GM10248 (cell line): ENCODE results near the gene HSF5.

ENCODE experiments used
- CTCF ChIA-PET: fragments of 300-600 bp; sonication (Branson Sonifier 250); formaldehyde crosslinking; extraction: SDS; loops from one replicate; lab custom pipeline; 2021; ENCODE audit warnings: antibody characterized with exemption; lab: Yijun Ruan, JAX
- POLR2A ChIA-PET: fragments of 350-650 bp; sonication (Branson Sonifier 250); formaldehyde crosslinking; extraction: SDS; loops from one replicate; lab custom pipeline; 2020; ENCODE audit warnings: antibody characterized with exemption; lab: Yijun Ruan, JAX
- DNase-seq: peaks from one replicate; pipeline ENCODE4 v3.0.0; 2012; ENCODE audit errors: extremely low spot score
- CTCF ChIP-seq: IDR thresholded peaks from 2 replicates; pipeline ENCODE4 v1.5.1; 2012; ENCODE audit warnings: mild to moderate bottlenecking, low read depth; ENCODE audit errors: extremely low read depth, missing control alignments, control extremely low read depth

The HSF5 gene

GRCh38 chr17:58427807-58428206 is 60.4 kb downstream of the HSF5 start:
- ChIA-PET POLR2A (no interaction called here), CTCF (interaction anchor here (0.9 to 3.9 kb wide), 6 partner anchors 11 to 177 kb away, joined by 3 to 31 read pairs (median 7); partner anchors contain the start of gene RNF43)
- TF ChIP-seq CTCF: no peak
- DNase-seq: no peak

- POLR2A ChIA-PET: no interaction called here
- no peak for DNase-seq
- TF ChIP-seq CTCF: no peak
- CTCF ChIA-PET: interaction anchor here (1.7 to 2.8 kb wide), 2 partner anchors 12 to 32 kb away, joined by 3 to 7 read pairs; no protein-coding TSS in a partner anchor
These were observed 66.5 kb downstream of the HSF5 start for GRCh38 chr17:58421711-58422110.

- ChIA-PET CTCF (interaction anchor here (0.7 to 2.8 kb wide), 9 partner anchors 12 to 117 kb away, joined by 3 to 13 read pairs (median 3); no protein-coding TSS in a partner anchor), POLR2A (no interaction called here)
- no peak for TF ChIP-seq CTCF
- no peak for DNase-seq
These were observed 67.4 kb downstream of the HSF5 start for GRCh38 chr17:58420827-58421226.

GRCh38 chr17:58417300-58418092 is 70.7 kb downstream of the HSF5 start, which contains the start of gene RNF43:
RNF43 (minus strand) TSS chr17:58417534; CDS start chr17:58415577, 1,957 bp downstream.
- peak; percentile 92 for DNase-seq
- peak; percentile 79 for TF ChIP-seq CTCF
- ChIA-PET CTCF (interaction anchor here (0.6 to 6.1 kb wide), 40 partner anchors 9 to 227 kb away, joined by 3 to 93 read pairs (median 6); partner anchors contain the start of gene SUPT4H1), POLR2A (interaction anchor here (0.8 to 1.6 kb wide), 7 partner anchors 48 to 214 kb away, joined by 4 to 10 read pairs (median 6); partner anchors contain the start of gene SUPT4H1)

GRCh38 chr17:58416937-58417299 is 71.3 kb downstream of the HSF5 start:
- CTCF ChIA-PET: interaction anchor here (0.8 to 6.1 kb wide), 34 partner anchors 8 to 216 kb away, joined by 3 to 93 read pairs (median 7); partner anchors contain the start of gene SUPT4H1
- POLR2A ChIA-PET: interaction anchor here (1.0 to 1.6 kb wide), 5 partner anchors 65 to 214 kb away, joined by 4 to 10 read pairs (median 6); partner anchors contain the start of gene SUPT4H1
- TF ChIP-seq CTCF: no peak
- DNase-seq: no peak

GRCh38 chr17:58416396-58416795 is 71.8 kb downstream of the HSF5 start:
- ChIA-PET POLR2A (interaction anchor here (1.6 kb wide), 1 partner anchor 79 kb away, joined by 8 read pairs; no protein-coding TSS in a partner anchor), CTCF (interaction anchor here (1.0 to 6.1 kb wide), 22 partner anchors 8 to 169 kb away, joined by 3 to 93 read pairs (median 8); partner anchors contain the start of gene SUPT4H1)
- TF ChIP-seq CTCF: no peak
- DNase-seq: no peak
